COLO668 (cell line): ENCODE results near the gene CAP2.
"Not testable (repeated sequence)": the region's sequence is repeated elsewhere in the genome, so short reads cannot be mapped to it uniquely, and the experiment has no call there.

Source experiments
- DNase-seq: peaks from one replicate; lab custom pipeline; 2025; ENCODE audit not compliant: unreplicated experiment; lab: John Stamatoyannopoulos, UW

CAP2 gene

DNA sequence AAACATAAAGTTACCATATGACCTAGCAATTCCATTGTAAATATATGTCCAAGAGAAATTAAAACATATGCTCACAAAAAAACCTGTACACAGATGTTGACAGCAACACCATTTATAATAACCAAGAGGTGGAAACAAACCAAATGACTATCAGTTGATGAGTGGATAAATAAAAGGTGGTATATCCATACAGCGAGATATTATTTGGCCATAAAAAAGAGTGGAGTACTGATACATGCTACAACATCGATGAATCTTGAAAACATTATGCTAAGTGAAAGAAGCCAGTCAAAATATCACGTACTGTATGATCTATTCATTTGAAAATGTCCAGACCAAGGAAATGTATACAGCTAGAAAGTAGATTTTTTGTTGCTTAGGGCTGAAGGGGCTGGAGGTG, 2.9 kb downstream of the CAP2 start:
- DNase-seq: no peak

DNA sequence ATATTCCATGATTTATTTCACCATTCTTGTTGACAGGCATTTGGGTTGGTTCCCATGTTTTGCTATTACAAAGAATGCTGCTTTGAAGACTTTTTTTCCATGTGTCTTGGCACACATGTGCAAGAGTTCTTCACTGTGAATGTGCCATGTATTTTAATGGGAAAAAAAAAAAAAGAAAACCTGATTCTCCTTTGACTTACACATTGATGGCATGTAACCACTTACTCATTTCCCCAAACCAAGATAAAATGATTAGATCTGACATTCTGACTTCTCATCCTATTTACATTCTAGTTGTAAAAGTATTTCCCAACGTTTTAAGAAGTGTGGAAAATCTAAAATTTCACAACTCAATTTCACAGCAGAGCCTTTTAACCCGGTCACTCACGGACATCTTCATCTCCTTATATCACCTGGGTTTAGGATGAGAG, 4.4 kb downstream of the CAP2 start:
- no peak for DNase-seq

DNA sequence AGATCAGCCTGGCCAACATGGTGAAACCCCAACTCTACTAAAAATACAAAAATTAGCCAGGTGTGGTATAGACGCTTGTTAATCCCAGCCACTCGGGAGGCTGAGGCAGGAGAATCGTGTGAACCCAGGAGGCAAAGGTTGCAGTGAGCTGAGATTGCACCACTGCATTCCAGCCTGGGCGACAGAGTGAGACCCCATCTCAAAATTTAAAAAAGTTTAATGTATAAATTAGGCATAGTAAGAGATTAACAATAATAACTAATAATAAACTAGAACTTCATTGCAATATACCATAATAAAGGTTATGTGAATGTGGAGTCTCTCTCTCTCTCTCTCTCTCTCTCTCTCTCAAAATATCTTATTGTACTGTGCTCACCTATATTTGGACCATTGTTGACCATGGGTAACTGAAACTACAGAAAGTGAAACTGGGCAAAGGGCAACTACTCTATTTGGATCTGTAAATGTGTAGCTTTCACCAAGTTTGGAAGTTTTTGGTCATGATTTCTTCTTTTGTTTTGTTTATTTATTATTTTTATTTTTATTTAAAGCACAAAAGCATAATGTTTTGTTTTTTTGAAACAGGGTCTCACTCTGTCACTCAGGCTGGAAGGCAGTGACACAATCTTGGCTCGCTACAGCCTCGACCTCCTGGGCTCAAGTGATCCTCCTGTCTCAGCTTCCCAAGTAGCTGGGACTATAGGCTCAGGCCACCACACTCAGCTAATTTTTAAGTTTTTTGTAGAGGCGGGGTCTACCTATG, 12.0 kb downstream of the CAP2 start:
- not testable (repeated sequence) for DNase-seq

DNA sequence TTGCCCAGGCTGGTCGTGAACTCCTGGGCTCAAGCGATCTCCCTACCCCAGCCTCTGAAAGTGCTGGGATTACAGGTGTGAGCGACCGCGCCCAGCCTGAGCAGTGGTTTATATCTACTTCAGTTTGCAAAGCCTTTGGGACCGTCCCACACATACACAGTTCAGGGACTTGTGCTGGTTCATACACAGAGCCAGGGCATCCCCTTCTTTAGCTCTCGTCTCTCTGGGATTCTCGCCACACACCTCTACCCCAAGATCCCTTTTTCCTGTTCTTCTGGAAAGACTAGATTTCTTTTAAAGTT, 12.5 kb downstream of the CAP2 start:
- DNase-seq: no peak

DNA sequence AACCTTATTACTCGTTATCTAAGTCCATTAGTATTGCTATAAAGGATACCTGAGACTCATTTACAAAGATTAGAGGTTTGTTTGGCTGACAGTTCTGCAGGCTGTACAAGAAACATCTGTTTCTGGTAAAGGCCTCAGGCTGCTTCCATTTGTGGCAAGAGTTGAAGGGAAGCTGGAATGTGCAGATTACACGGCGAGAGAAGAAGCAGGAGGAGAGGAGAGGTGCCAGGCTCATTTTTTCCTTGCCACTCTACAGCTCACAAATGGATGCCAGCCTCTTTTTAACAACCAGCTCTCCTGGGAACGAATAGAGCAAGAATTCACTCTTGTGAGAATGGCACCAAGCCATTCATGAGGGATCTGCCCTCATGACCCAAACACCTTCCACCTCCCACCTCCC, 14.7 kb downstream of the CAP2 start:
- DNase-seq: no peak

DNA sequence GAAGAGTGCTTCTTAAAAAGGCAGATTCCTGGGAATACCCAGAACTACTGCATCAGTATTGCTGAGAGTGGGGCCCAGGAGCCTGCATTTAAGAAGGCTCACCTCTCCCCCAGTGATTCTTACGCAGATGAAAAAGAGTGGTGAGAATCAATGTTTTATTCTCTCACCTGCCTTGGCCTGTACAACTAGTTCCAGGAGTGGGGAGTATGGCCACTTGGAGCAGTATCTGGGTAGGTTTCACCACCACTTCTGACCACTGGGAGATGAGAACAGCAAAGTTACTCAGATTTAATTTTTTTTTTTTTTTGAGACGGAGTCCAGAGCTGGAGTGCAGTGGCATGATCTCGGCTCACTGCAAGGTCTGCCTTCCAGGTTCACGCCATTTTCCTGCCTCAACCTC, 16.9 kb downstream of the CAP2 start:
- DNase-seq: no peak

DNA sequence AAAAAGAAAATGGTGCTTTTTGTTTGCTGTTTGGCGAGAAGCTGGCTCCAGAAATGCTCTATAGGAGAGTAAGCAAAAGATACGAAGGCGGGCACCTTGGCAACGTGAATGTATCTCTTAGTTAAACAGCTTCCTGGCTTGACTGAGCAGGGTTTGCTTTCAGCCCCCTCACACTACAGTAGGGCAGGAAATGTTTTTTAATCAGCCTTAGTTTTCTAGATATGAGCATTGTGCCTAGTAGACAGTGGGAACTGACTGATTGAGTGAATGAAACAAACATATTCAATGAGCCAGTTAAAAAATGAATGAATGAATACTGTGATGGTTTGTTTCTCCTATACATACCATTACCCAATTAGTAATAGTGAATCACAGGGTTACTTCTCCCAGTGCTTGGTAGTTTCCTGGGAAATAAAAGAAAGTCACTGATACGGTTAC, 19.9 kb downstream of the CAP2 start:
- no peak for DNase-seq

DNA sequence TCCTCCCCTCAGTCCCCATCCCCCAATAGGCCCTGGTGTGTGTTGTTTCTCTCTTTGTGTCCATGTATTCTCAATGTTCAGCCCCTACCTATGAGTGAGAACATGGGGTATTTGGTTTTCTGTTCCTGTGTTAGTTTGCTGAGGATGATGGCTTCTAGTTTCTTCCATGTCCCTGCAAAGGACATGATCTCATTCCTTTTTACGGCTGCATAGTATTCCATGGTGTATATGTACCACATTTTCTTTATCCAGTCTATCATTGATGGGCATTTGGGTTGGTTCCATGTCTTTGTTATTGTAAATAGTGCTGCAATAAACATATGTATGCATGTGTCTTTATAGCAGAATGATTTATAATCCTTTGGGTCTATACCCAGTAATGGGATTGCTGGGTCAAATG, 21.0 kb downstream of the CAP2 start:
- not testable (repeated sequence) for DNase-seq

DNA sequence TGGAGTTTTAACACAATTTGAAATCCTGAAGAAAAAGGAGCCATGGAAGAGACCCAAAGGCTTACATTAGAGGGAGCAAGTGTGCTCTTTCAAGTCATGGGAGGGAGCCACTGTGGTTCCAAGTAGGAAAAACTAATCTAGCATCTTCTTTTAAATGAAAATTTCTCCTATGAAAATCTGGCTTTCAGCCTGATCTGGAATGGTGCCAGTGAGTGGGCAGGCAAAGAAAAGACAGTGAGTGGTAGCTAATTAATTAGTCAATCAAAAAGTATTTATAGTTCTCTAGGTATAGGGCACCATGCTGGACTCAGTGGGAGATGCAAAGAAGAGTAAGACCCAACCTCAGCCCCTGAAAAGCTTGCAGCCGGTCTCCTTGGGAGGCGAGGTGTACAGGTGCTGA, 21.9 kb downstream of the CAP2 start:
- no peak for DNase-seq

DNA sequence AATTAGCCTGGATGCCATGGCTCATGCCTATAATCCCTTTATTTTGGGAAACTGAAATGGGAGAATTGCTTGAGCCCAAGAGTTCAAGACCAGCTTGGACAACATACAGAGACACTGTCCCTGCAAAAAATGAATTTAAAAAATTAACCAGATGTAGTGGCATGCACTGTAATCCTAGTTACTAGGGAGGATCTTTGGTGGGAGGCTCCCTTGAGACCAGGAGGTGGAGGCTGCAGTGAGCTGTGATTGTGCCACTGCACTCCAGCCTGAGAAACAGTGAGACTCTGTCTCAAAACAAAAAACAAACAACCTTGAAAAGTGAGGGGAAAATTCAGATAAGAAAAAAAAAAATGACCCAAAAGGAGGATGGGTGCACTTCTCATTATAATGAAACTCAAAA, 23.4 kb downstream of the CAP2 start:
- DNase-seq: no peak

DNA sequence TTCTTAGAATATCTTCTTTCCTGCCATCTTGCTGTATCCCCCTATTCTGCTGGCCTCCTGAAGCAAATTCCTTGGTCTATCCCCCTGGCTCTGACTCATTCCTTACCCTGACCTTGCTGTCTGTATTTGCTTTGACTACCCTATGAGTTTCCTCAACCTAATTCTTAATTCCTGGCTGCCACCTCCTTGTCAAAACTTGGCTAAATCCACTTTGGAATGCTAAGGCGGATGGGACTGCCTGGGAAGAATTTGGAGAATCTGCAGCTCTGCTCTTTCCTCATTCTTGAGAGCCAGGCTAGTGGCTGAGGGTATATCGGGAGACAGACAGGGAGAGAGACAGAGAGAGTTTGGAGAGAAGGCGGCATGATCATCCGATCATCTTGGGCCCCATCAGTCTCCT, 24.4 kb downstream of the CAP2 start:
- DNase-seq: no peak

DNA sequence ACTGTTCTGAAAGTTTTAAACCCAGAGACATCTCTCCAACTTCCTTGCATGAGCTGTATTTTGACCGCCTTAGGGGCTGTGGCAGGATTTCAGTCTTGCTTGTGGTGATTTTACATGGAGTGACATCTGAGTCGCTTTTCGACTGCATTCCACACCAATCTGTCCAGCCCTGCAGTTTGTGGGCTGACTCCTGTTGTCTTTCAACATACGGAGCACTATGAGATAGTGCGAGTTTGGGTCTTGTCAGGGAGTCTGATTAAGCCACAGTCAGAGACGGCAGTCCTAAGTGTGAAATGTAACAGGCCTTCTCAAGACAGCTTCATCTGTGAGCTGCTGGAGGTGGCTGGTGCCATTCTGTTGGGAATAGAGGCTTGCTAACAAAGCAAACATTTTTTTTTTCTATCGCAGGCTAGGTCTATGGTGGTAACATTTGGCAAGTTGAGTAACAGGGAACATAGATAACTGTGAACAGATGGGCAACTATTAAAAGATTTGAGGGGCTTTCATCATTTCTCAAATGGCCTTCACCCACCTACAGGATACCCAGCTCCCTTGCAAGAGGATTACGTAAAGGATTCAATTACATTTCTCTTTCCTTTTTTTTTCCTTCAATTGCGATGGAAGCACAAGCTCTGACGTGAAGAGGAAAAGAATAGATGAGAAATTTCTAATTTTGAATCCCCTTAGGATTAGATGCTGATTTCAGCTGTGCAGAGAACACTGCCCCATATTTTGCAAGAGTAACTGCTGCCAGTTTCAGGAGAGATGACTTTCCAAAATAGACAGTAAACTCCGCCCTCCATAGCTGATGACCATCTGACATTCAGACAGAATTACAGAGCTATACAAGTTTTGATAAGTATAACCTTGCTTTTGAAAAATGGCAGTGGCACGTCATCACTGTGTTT, 25.1 kb downstream of the CAP2 start:
- DNase-seq: no peak

DNA sequence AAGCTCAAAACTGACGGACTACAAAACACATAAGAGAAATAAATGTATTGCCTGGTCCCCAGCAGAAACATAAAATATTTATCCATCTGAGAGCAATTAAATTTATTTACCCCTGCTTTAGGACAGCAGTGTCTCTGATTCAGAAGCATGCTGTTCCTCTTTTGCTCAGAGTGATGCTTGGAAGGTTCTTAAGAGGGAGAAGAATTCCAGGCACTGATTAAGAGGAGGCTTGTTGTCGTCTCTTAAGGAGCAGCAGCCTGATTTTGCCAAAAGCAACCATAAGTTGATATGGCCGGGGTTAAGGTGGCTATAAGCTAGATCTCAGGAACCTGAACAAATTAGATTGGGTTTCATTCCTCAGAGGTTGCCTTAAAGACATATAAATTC, 25.8 kb downstream of the CAP2 start:
- no peak for DNase-seq

DNA sequence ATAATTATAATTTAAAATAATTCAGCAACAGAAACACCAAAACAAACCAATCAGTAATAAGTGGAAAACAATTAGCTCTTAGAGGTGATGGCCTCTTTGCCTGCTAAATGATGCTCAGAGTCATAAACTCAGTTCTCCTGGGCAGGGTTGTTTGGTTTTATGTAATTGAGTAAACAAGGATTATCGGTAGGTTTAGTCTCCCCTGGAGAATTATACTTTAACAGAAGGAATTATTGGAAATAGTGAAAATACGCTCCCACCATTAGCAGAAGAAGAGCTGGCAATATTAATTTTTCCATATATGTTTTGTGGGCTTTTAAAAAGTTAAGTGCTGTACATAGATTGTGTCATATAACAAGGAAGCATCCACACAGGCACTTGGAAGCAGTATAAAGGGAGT, 27.0 kb downstream of the CAP2 start:
- DNase-seq: no peak

DNA sequence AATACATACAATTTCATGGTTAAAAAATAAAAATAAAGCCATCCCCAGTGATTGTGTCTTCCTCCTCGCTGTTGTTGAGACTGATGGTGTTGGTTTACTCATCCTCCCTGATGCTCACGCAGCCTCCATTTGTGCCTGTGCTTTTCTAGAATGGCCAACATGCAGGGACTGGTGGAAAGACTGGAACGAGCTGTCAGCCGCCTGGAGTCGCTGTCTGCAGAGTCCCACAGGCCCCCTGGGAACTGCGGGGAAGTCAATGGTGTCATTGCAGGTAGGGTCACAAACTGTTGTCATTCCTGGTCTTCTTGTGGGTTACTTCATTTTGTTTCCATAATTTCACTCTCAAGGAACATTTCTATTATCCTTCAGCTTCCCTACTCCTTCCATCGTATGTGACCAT, 28.0 kb downstream of the CAP2 start:
- DNase-seq: no peak

DNA sequence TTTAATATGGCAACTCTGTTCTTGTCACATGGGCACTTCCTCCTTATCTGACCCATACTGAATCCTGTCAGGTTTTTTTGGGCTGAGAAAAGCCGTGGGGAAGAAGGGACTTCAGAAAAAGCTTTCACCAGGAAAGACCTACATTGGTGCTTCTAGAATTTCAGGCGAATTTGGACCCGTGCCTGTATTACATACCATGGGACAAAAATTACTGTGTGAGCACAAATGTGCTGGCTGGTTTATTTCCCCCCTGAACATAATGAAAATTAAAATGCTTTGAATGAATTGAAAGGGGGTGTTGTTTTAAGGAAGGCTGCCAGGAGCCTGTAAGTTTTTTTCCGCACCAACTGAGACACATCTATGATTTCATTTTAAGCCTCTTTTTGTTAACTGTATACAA, 29.6 kb downstream of the CAP2 start:
- no peak for DNase-seq

DNA sequence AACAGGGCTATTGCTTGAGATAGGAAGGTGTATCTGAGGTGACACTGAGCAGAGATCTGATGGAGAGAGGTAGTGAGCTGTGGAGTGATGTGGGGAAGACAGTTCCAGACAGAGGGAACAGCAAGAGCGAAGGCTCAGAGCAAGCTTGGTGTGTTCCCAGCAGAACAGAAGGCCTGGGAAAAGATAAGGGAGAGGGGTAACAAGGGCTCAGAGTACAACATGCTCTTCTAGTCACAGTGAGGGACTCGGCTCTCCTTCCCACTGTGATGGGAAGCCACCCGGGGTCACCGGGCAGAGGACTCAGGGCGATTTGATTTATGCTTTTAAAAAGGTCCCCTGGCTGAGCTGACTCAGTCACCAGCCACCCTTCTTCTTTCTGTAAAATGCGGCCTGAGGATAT, 33.7 kb downstream of the CAP2 start:
- no peak for DNase-seq

DNA sequence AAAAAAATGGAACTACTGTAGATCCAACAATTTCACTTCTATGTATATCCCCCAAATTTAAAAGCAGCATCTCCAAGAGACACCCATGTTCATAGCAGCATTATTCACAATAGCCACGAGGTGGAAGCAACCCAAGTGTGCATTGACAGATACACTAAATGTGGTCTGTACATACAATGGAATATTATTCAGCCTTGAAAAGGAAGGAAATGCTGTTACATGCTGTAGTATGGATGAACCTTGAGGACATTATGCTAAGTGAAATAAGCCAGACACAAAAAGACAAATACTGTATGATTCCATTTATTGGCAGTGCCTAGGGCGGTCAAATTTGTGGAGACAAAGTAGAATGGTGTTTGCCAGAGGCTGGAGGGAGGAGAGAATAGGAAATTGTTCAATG, 34.2 kb downstream of the CAP2 start:
- no peak for DNase-seq

DNA sequence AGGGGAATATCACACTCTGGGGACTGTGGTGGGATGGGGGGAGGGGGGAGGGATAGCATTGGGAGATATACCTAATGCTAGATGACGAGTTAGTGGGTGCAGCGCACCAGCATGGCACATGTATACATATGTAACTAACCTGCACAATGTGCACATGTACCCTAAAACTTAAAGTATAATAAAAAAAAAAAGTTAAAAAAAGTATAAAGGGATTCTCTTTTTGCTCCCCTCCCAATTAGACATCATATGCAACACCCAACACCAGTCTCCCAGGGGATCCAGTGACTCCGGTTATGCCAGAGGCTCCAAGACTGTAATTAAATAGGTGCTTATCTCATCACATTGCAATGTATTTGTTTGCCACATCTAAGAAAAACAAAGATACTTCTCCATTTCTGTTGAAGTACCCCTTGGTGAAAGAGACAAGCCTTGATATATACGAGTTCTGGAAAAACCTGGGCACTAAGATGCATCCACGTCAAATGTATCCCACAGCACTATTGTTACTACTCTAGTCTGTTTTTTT, 35.3 kb downstream of the CAP2 start:
- not testable (repeated sequence) for DNase-seq

DNA sequence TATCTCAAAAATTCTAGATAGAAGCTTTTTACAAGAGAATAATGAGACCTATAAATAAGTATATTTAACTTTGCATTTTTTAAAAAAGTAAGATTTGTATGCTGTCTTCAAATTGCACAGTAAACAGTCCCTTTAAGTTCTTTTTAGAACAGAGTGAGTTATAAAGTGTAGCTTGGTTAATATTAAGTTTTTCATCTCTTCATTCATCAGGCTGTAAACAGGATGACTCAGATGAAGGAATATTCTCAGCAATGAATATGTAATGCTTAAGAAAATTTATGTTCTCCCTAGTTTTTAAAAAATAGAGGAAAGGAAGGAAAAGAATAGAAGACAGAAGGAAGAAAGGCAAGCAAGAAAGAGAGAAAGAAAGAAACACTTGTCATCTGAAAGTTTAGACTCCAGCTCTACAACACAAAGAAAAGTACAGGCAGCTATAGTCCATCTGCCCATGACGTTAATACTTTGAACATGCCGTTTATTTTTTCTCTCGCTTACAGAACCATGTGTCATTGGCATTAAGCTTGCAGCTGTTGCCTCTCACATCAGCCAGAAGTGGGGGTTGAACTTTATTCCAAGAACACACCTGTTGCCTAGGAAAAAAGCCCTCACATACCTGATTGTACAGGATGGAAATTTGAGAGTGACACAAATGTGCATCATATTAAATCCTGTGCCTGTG, 36.1 kb downstream of the CAP2 start:
- peak; percentile 43 for DNase-seq

DNA sequence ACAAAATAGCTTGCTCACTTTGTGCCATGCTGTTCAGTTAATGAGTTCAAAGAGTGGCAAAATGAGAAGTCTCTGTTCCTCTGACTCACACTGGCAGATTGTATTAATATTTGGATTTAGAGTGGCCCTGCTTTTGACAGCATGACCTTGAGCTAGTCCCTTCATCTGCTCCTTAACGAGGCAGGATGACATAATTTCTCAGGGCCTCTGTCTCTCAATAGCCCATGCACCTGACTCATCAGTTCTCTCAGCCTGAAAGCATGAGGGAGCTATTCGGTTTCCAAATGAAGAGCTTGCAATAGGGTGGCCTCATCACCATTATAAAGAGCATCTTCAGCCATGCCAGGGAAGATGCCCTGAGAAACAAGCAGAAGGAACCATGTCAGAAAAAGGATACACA, 38.2 kb downstream of the CAP2 start:
- peak; percentile 13 for DNase-seq

DNA sequence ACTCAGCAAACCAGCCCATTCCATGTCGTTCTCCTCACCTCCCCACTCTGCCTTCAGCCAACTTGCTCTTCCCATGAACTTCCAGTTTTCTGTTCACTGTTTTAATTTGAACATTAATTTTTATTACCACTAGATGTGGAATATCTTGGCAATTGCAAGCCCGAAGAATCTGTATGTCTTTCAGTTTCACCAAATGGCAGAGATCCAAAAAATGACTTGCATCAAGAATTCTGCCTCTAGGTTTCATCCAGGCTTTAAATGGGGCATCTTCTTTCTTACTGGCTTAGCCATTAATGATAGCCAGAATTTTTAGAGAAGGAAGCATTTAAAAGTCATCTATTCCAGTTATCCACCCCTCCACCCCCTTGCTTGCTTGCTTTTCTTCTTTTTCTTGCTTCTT, 39.0 kb downstream of the CAP2 start:
- DNase-seq: no peak
